ENCODE data around the gene CCIN. TPM values are rescaled to one million over a fixed set of nuclear protein-coding genes. Genes with fewer than 3 reads are reported as not detected.
A peak's percentile ranks its signal among the peaks of the same experiment; 100 is the strongest.

CCIN gene
- total RNA-seq, 4 donors from 2014 or later = 0.31 to 1.7 (median 1.5) TPM; not detected in 1

DNA sequence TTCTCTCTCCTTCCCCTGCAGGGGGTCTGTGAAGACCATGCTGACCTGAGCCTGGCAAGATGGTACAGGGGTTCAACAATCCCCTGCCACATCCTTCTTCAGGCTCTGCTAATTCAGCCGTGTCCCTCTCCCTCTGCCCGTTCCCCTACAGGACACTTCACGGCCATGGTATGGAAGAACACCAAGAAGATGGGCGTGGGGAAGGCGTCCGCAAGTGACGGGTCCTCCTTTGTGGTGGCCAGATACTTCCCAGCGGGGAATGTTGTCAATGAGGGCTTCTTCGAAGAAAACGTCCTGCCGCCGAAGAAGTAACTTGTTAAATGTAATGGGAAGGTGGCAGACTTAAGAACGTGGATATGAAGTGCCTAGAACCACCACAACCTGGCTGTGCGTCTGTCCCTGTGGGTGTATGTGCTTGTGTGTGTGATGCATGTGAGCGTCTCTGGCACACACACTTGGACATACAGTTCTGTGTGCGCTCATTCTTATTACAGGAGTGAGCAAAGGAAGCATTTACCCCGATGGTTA is 6.9 kb upstream of the CCIN start:
- no peak overlapping the region for H3K4me3 ChIP-seq
- H3K27ac ChIP-seq = peak overlapping the region in 3 of 4 donors; percentile 72 to 85 (median 84)
- TF ChIP-seq POLR2A (IDR thresholded peaks at IDR 0.05) = no peak
- no peak for TF ChIP-seq POLR2AphosphoS5 (IDR thresholded peaks at IDR 0.05)
- TF ChIP-seq, protein P1, sequence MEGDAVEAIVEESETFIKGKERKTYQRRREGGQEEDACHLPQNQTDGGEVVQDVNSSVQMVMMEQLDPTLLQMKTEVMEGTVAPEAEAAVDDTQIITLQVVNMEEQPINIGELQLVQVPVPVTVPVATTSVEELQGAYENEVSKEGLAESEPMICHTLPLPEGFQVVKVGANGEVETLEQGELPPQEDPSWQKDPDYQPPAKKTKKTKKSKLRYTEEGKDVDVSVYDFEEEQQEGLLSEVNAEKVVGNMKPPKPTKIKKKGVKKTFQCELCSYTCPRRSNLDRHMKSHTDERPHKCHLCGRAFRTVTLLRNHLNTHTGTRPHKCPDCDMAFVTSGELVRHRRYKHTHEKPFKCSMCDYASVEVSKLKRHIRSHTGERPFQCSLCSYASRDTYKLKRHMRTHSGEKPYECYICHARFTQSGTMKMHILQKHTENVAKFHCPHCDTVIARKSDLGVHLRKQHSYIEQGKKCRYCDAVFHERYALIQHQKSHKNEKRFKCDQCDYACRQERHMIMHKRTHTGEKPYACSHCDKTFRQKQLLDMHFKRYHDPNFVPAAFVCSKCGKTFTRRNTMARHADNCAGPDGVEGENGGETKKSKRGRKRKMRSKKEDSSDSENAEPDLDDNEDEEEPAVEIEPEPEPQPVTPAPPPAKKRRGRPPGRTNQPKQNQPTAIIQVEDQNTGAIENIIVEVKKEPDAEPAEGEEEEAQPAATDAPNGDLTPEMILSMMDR (IDR thresholded peaks at IDR 0.05) = no peak
- no peak for TF ChIP-seq EP300 (IDR thresholded peaks at IDR 0.05)
- H3K4me1 ChIP-seq = peaks cover 5 to 92% (median 38%) of the 10 kb centered on the region in 3 donors
- H3K9me3 ChIP-seq = no peaks in the 10 kb centered on the region
- H3K36me3 ChIP-seq = peaks cover 0 to 2% of the 10 kb centered on the region in 2 donors
- no peaks in the 10 kb centered on the region for H3K27me3 ChIP-seq
- WGBS, 2 donors (ENCODE audit: low coverage in 1 of 2) = 33 to 80% methylated on average over 3 to 5 of the region's 17 CpGs
- ATAC-seq = no peak

DNA sequence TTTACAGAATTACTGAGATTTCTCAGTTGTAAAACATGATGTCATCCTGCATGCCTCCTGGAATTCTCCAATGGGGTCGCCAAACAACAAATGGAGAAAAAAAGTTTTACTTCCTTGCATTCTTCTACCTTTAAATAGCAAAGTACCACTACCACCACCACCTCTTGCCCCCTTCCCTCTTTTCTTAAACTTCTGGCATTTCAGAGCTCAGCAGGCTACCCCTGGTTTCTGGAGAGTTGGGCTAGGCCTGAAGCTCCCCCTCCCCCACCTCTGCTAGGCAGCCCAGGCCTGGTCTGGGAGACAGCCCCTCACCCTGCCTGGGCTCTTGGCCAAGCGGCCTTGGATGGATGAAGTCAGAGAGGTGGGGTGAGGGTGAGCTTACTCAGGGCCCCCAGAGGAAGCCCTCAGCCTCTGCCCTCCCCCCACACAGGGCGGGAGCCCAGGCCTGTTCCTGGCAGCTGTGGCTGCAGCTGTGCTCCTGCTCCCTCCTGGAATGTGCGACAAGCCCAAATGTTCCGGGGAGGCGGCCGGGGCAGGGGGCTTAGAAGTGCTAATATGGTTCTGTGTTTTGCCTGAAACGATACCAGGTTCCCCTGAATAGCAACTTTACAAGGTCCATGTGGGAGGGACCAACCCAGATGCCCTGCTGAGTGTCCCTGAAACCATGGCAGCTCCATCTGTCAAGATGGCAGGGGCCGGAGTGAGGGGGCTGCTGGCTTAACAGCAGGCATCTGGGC is 6.0 kb upstream of the CCIN start:
- no peaks in the 10 kb centered on the region for H3K27me3 ChIP-seq
- 8 to 22% methylated on average over 1 to 2 of the region's 9 CpGs for WGBS, 2 donors (ENCODE audit: low coverage in 1 of 2)
- no peaks in the 10 kb centered on the region for H3K36me3 ChIP-seq
- peak; percentile 43 for ATAC-seq
- H3K27ac ChIP-seq = peak overlapping the region; percentile 74 to 90 (median 84)
- no peaks in the 10 kb centered on the region for H3K9me3 ChIP-seq
- TF ChIP-seq, protein P1 (IDR thresholded peaks at IDR 0.05) = no peak
- TF ChIP-seq POLR2A (IDR thresholded peaks at IDR 0.05) (no peak), POLR2AphosphoS5 (IDR thresholded peaks at IDR 0.05) (peak; percentile 54)
- peaks cover 5 to 85% (median 33%) of the 10 kb centered on the region in 3 donors for H3K4me1 ChIP-seq
- H3K4me3 ChIP-seq = no peak overlapping the region

DNA sequence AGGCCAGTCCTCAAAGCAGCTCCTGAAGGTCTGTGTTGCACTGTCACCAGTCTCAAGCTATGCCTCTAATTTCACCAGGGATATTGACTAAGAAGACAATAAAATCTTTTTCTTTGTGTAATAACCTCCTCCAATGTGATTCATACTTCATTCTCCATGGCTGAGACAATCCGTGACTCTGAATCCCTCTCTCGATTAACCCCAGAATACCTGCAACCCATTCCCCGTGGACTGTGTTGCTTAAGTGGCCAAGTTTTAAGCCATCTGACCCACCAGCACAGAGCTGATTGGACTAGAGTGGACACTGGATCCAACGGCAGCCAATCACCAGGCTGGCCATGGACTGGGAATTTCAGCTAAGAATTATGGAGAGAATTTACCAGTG is 5.4 kb upstream of the CCIN start:
- peak; percentile 12 for ATAC-seq
- Histone ChIP-seq H3K4me3 (no peak overlapping the region), H3K27ac (peak overlapping the region; percentile 74 to 90 (median 84)), H3K36me3 (no peaks in the 10 kb centered on the region), H3K4me1 (peaks cover 5 to 79% (median 27%) of the 10 kb centered on the region in 3 donors), H3K9me3 (no peaks in the 10 kb centered on the region), H3K27me3 (no peaks in the 10 kb centered on the region)
- WGBS, 2 donors (ENCODE audit: low coverage in 1 of 2) = 37 to 41% methylated on average over 4 of the region's 4 CpGs
- TF ChIP-seq EP300 (IDR thresholded peaks at IDR 0.05) (no peak), POLR2AphosphoS5 (IDR thresholded peaks at IDR 0.05) (no peak), POLR2A (IDR thresholded peaks at IDR 0.05) (peak in 1 of 2 donors; percentile 16)

DNA sequence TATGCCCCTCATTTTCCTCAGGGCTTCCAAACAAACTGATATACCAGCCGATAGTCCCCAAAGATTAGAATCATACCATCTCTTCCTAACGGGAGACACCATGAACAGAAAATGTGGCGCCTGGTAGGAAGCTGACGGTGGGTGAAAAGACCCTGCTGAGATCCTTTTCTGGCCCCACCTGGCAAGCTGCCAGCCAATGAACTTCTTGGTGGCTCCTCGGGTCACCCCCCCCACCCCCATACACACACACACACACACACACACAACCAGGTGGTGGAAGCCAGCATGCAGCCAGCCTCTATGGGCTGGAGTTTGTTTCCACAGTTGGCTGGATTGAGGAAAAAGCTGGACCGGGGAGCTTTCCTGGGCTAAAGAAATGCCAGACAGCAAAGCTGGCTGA is 4.8 kb upstream of the CCIN start:
- whole genome bisulfite sequencing, 2 donors (ENCODE audit: low coverage in 1 of 2) = 72 to 89% methylated on average over 3 to 5 of the region's 6 CpGs
- no peaks in the 10 kb centered on the region for H3K36me3 ChIP-seq
- H3K4me1 ChIP-seq = peaks cover 5 to 73% (median 22%) of the 10 kb centered on the region in 3 donors
- H3K4me3 ChIP-seq = no peak overlapping the region
- no peaks in the 10 kb centered on the region for H3K9me3 ChIP-seq
- TF ChIP-seq POLR2A (IDR thresholded peaks at IDR 0.05) = no peak
- TF ChIP-seq, protein P1 (IDR thresholded peaks at IDR 0.05) = no peak
- no peak for TF ChIP-seq EP300 (IDR thresholded peaks at IDR 0.05)
- no peak for TF ChIP-seq POLR2AphosphoS5 (IDR thresholded peaks at IDR 0.05)
- H3K27me3 ChIP-seq = no peaks in the 10 kb centered on the region
- H3K27ac ChIP-seq = peak overlapping the region in 3 of 4 donors; percentile 84 to 90 (median 85)
- ATAC-seq = no peak

DNA sequence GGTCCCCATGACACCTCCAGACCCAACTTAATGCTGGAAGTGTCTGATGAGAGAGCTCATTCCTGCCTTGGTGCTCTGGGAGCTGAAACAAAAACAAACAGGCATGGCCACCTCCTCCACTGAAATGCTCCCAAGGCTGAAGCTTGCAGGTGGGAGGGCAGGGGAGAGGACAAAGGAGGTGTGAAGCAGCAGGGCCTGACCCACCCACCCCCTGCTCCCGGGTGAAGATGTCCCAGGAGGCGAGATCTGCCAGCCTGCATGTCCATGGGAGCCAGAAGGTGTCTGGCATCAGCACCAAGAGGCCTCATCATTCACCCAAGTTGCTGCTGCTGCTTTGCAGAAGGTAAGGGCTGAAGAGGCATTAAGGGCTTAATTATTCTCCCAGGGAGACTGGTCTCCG is 4.2 kb upstream of the CCIN start:
- Histone ChIP-seq H3K4me3 (no peak overlapping the region), H3K27ac (peak overlapping the region in 3 of 4 donors; percentile 84 to 90 (median 85)), H3K27me3 (no peaks in the 10 kb centered on the region), H3K4me1 (peaks cover 5 to 67% (median 19%) of the 10 kb centered on the region in 3 donors), H3K36me3 (no peaks in the 10 kb centered on the region), H3K9me3 (no peaks in the 10 kb centered on the region)
- no peak for TF ChIP-seq POLR2AphosphoS5 (IDR thresholded peaks at IDR 0.05)
- no peak for ATAC-seq
- WGBS, 2 donors (ENCODE audit: low coverage in 1 of 2) = 56 to 80% methylated on average over 1 of the region's 3 CpGs

DNA sequence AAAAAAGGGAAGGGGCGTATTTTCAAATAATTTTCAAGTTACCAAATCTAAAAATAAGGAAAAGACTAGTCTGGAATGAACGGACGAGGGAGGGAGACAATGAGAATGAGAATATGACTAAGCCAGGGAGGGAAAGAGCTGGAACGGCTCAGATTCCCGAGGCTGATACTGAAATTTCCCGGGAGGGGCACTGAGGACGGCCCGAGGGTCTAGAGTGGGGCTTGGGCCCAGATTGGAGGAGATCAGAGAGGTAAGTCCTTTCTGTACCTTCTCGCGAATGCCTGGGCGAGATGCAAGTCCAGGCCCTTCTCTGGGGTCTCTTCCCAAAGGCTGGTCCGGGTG is 3.4 kb upstream of the CCIN start:
- Histone ChIP-seq H3K36me3 (no peaks in the 10 kb centered on the region), H3K4me3 (peak overlapping the region; percentile 26 to 56), H3K27me3 (no peaks in the 10 kb centered on the region), H3K27ac (peak overlapping the region; percentile 7 to 90 (median 84)), H3K4me1 (peaks cover 5 to 60% (median 17%) of the 10 kb centered on the region in 3 donors), H3K9me3 (no peaks in the 10 kb centered on the region)
- 11 to 13% methylated on average over 7 of the region's 12 CpGs for WGBS, 2 donors (ENCODE audit: low coverage in 1 of 2)
- TF ChIP-seq EP300 (IDR thresholded peaks at IDR 0.05) (no peak), POLR2A (IDR thresholded peaks at IDR 0.05) (no peak), POLR2AphosphoS5 (IDR thresholded peaks at IDR 0.05) (no peak)
- TF ChIP-seq, protein P1 (IDR thresholded peaks at IDR 0.05) = no peak
- peak; percentile 31 for ATAC-seq

All from gastroesophageal sphincter (tissue), 4 donors.